ENCODE results near the gene CERCAM. TPM values are rescaled to one million over a fixed set of nuclear protein-coding genes. Genes with fewer than 3 reads are reported as not detected.

CERCAM gene
- polyA plus RNA-seq, 1 donor from 2014 or later, result 1.1 TPM

GRCh38 chr9:128392302-128393144 is 28.1 kb upstream of the CERCAM start:
- Histone ChIP-seq H3K27ac (ENCODE audit: low read length) (no peak overlapping the region), H3K27me3 (ENCODE audit: insufficient read depth, low read depth, low read length) (peaks cover 73% of the 10 kb centered on the region), H2AFZ (ENCODE audit: low read depth, low read length) (no peak overlapping the region), H4K20me1 (ENCODE audit: insufficient read depth) (no peaks in the 10 kb centered on the region), H3K4me2 (ENCODE audit: low read length) (no peak overlapping the region), H3K79me2 (replicated peaks; ENCODE audit: insufficient read depth, low read length) (no peaks in the 10 kb centered on the region), H3K9me2 (ENCODE audit: insufficient read depth, low read length) (no peaks in the 10 kb centered on the region), H3K4me3 (ENCODE audit: low read length) (peak overlapping the region; percentile 50), H3K9ac (ENCODE audit: low read length) (peak overlapping the region; percentile 16), H3F3A (ENCODE audit: insufficient read depth, low read length, poor library complexity, severe bottlenecking) (no peaks in the 10 kb centered on the region), H3K36me3 (ENCODE audit: insufficient read depth, low read length) (no peaks in the 10 kb centered on the region), H3K9me3 (ENCODE audit: low read length) (no peaks in the 10 kb centered on the region)
- TF ChIP-seq, protein P1, sequence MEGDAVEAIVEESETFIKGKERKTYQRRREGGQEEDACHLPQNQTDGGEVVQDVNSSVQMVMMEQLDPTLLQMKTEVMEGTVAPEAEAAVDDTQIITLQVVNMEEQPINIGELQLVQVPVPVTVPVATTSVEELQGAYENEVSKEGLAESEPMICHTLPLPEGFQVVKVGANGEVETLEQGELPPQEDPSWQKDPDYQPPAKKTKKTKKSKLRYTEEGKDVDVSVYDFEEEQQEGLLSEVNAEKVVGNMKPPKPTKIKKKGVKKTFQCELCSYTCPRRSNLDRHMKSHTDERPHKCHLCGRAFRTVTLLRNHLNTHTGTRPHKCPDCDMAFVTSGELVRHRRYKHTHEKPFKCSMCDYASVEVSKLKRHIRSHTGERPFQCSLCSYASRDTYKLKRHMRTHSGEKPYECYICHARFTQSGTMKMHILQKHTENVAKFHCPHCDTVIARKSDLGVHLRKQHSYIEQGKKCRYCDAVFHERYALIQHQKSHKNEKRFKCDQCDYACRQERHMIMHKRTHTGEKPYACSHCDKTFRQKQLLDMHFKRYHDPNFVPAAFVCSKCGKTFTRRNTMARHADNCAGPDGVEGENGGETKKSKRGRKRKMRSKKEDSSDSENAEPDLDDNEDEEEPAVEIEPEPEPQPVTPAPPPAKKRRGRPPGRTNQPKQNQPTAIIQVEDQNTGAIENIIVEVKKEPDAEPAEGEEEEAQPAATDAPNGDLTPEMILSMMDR (IDR thresholded peaks at IDR 0.05; ENCODE audit: poor library complexity, severe bottlenecking), result no peak
- TF ChIP-seq EP300 (conservative IDR thresholded peaks at IDR 0.05; ENCODE audit: poor library complexity, severe bottlenecking) (no peak), SMC3 (conservative IDR thresholded peaks at IDR 0.05; ENCODE audit: poor library complexity) (no peak)

- Histone ChIP-seq H3K36me3 (ENCODE audit: insufficient read depth, low read length) (no peaks in the 10 kb centered on the region), H3K9me3 (ENCODE audit: low read length) (no peaks in the 10 kb centered on the region), H3K9me2 (ENCODE audit: insufficient read depth, low read length) (no peaks in the 10 kb centered on the region), H3K9ac (ENCODE audit: low read length) (no peak overlapping the region), H2AFZ (ENCODE audit: low read depth, low read length) (no peak overlapping the region), H3K27ac (ENCODE audit: low read length) (no peak overlapping the region), H3K27me3 (ENCODE audit: insufficient read depth, low read depth, low read length) (peaks cover 80% of the 10 kb centered on the region), H3K4me2 (ENCODE audit: low read length) (no peak overlapping the region), H3K79me2 (replicated peaks; ENCODE audit: insufficient read depth, low read length) (no peaks in the 10 kb centered on the region), H3F3A (ENCODE audit: insufficient read depth, low read length, poor library complexity, severe bottlenecking) (no peaks in the 10 kb centered on the region), H4K20me1 (ENCODE audit: insufficient read depth) (no peaks in the 10 kb centered on the region), H3K4me3 (ENCODE audit: low read length) (peak overlapping the region; percentile 50)
- TF ChIP-seq, protein P1 (IDR thresholded peaks at IDR 0.05; ENCODE audit: poor library complexity, severe bottlenecking), result no peak
- TF ChIP-seq EZH2 (IDR thresholded peaks at IDR 0.05; ENCODE audit: borderline replicate concordance, insufficient read depth, low read length, poor library complexity, severe bottlenecking), result peak; percentile 43
- TF ChIP-seq RAD21 (conservative IDR thresholded peaks at IDR 0.05), result no peak
- no peak for TF ChIP-seq POLR2AphosphoS5 (IDR thresholded peaks at IDR 0.05)
Observed at GRCh38 chr9:128393145-128393775, 27.4 kb upstream of the CERCAM start.

DNA sequence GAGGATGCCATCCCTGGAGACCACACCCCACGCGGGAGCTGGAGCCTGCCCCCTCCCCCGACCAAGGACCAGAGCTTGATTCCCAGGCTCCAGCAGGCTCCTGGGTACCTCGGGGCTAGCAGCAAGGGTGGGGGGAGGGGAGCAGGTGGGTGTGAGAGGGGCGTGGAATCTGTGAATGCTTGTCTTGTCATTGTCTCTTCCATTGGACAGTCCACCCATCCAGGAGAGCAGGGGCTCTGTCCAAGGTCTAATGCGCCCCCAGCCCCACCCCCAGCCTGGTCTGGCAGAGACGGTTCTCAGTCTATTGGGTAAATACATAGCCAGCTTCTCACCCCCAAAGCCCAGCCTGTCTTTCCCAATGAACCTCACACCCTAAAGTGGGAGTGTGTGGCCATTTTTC is 26.7 kb upstream of the CERCAM start:
- no peaks in the 10 kb centered on the region for H3K9me2 ChIP-seq (ENCODE audit: insufficient read depth, low read length)
- peaks cover 80% of the 10 kb centered on the region for H3K27me3 ChIP-seq (ENCODE audit: insufficient read depth, low read depth, low read length)
- no peaks in the 10 kb centered on the region for H3K79me2 ChIP-seq (replicated peaks; ENCODE audit: insufficient read depth, low read length)
- H2AFZ ChIP-seq (ENCODE audit: low read depth, low read length), result no peak overlapping the region
- no peaks in the 10 kb centered on the region for H3K36me3 ChIP-seq (ENCODE audit: insufficient read depth, low read length)
- no peaks in the 10 kb centered on the region for H3F3A ChIP-seq (ENCODE audit: insufficient read depth, low read length, poor library complexity, severe bottlenecking)
- H3K9ac ChIP-seq (ENCODE audit: low read length), result no peak overlapping the region
- H4K20me1 ChIP-seq (ENCODE audit: insufficient read depth), result no peaks in the 10 kb centered on the region
- H3K9me3 ChIP-seq (ENCODE audit: low read length), result no peaks in the 10 kb centered on the region
- H3K4me3 ChIP-seq (ENCODE audit: low read length), result no peak overlapping the region
- no peak overlapping the region for H3K27ac ChIP-seq (ENCODE audit: low read length)
- TF ChIP-seq REST (IDR thresholded peaks at IDR 0.05; ENCODE audit: borderline replicate concordance), result no peak
- H3K4me2 ChIP-seq (ENCODE audit: low read length), result no peak overlapping the region
